Keratinocyte (primary cell): ENCODE data around the gene ACAD9.

Experiments used
- CTCF ChIP-seq, 3 experiments: IDR thresholded peaks in 1 of 3; conservative IDR thresholded peaks in 1 of 3; optimal IDR thresholded peaks in 1 of 3; 2 replicates in 2 of 3; 3 replicates in 1 of 3; pipeline versions ENCODE3 to v1.5.1; 2011; ENCODE audit warnings: low read length in 3 of 3, mild to moderate bottlenecking in 3 of 3, moderate library complexity in 2 of 3, control low read depth in 1 of 3, inconsistent platforms in 1 of 3; ENCODE audit not compliant: insufficient read depth in 2 of 3; ENCODE audit errors: extremely low read depth in 1 of 3
- EZH2 ChIP-seq: IDR thresholded peaks from one replicate; pipeline ENCODE4 v1.6.1; 2012; ENCODE audit warnings: inconsistent platforms, mild to moderate bottlenecking, low read length, moderate library complexity

- TF ChIP-seq CTCF (optimal IDR thresholded peaks at IDR 0.05 in 1 of 3, IDR thresholded peaks at IDR 0.05 in 1 of 3, conservative IDR thresholded peaks at IDR 0.05 in 1 of 3; ENCODE audit: extremely low read depth in 1 of 3, insufficient read depth in 2 of 3, low read length in 3 of 3) = no peak
- TF ChIP-seq EZH2 = no peak
These were observed 37.2 kb upstream of the ACAD9 start for GRCh38 chr3:128841926-128842920.
